ENCODE measurements around the gene KIAA1671. TPM values are rescaled to one million over a fixed set of nuclear protein-coding genes. Genes with fewer than 3 reads are reported as not detected.
"Not testable (repeated sequence)": the region's sequence is repeated elsewhere in the genome, so short reads cannot be mapped to it uniquely, and the experiment has no call there.

Gene KIAA1671
- 7.5 and 10.2 TPM in 2 replicates for total RNA-seq (2014; rRNA removed; shearing (Covaris generic); ENCODE audit: low replicate concordance)

DNA sequence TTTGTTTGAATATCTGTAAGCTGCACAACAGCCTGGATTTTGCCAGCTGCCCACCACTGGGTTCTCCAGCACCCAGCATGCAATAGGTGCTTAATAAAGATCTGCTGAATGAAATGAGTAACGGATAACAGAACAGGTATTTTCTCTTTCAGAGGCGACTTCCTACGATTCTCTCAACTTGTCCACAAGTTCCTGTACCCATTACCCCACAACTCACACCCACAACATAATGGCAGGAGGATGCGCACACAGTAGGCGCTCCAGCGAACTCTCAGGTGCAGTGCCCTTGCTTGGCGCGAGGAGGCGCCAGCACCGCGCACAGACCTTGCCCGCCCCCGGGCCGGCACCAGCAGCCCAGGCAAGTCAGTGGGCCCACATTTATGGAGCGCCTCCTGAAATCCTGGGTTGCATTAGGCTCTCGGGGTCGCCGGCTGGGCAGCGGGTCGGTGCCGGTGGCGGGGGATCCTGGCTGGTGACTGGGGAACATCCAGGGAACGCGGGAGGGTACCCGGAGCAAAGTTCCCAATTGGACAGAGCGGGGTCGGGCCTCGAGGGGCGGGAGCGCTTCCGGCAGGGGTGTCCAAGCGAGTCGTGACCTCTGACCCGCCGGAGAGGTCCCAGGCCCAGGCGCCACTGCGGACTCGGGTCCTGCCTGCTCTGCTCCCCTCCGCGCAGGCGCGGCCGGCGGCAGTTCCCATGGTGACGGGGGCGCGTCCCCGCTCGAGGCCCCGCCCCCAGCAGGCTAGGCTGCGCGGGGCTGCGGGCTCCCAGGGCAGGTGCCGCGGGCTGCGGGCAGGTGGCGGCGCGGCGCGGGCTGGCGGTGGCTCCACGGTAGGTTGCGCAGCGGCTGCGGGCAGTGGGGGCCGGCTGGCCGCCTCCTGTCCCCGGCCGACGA, at the start of gene KIAA1671:
Gene KIAA1671, plus strand, starts transcription at position 775 of the 895 bp plus-strand sequence. CDS start 75,284 bp downstream, outside the sequence.
- Histone ChIP-seq H3K27me3 (no peaks in the 10 kb centered on the region), H3K4me3 (peak within 1 kb of the TSS; percentile 83), H3K9me3 (no peaks in the 10 kb centered on the region), H3K36me3 (peaks cover 6% of the 10 kb centered on the region; the same call in 1 of the 2 replicates)
- DNase-seq: peak; percentile 88

DNA sequence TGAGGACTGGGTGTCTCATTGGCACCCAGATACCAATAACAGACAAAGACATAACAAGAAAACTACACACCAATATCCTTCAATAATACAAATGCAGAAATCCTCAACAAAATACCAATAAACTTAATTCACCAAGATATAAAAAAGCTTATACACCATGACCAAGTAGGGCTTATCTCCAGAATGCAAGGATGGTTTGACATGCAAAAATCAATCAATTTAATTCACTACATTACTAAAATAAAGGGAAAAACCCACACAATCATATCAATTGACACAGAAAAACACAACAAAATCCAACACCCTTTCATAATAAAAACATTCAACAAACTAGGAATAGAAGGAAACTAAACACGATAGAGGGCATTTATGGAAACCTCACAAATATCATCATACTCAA, 46.6 kb upstream of the KIAA1671 start:
- no peak for DNase-seq
- H3K27me3 ChIP-seq: no peaks in the 10 kb centered on the region; the same call in 1 of the 2 replicates
- H3K9me3 ChIP-seq: peaks cover 9% of the 10 kb centered on the region
- H3K36me3 ChIP-seq: no peaks in the 10 kb centered on the region
- no peak overlapping the region for H3K4me3 ChIP-seq

DNA sequence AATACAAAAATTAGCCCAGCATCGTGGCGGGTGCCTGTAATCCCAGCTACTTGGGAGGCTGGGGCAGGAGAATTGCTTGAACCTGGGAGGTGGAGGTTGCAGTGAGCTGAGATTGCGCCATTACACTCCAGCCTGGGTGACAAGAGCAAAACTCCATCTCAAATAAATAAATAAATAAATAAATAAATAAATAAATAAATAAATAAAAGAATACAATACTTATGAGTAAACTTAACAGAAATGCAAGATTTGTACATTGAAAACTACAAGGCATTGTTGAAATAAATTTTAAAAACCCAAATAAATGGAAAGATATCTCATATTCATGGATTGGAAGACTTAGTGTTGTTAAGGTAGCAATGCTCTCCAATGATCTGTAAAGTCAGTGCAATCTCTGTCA, 45.4 kb upstream of the KIAA1671 start:
- not testable (repeated sequence) for H3K36me3 ChIP-seq, H3K27me3 ChIP-seq, H3K4me3 ChIP-seq, H3K9me3 ChIP-seq, DNase-seq

DNA sequence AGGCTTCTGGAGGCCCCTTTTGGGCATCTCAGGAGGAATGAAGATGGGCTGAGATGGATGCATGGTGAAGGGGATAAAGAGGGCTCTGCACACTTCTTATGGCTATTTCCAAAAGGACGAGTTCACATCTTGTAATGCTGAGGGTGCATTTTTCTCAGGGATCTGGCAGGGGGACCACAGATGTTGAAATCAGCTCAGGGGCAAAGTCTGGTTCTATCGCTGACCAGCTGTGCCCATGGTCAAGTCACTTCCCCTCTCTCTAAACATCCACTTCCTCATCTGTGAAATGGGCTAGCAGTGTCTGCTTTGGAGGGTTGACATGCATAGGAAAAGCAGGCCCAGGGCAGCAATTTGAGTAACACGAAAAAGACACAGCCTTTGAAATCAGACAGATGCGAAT, 32.5 kb upstream of the KIAA1671 start:
- no peak for DNase-seq
- Histone ChIP-seq H3K9me3 (no peaks in the 10 kb centered on the region), H3K4me3 (no peak overlapping the region), H3K36me3 (no peaks in the 10 kb centered on the region), H3K27me3 (no peaks in the 10 kb centered on the region)

DNA sequence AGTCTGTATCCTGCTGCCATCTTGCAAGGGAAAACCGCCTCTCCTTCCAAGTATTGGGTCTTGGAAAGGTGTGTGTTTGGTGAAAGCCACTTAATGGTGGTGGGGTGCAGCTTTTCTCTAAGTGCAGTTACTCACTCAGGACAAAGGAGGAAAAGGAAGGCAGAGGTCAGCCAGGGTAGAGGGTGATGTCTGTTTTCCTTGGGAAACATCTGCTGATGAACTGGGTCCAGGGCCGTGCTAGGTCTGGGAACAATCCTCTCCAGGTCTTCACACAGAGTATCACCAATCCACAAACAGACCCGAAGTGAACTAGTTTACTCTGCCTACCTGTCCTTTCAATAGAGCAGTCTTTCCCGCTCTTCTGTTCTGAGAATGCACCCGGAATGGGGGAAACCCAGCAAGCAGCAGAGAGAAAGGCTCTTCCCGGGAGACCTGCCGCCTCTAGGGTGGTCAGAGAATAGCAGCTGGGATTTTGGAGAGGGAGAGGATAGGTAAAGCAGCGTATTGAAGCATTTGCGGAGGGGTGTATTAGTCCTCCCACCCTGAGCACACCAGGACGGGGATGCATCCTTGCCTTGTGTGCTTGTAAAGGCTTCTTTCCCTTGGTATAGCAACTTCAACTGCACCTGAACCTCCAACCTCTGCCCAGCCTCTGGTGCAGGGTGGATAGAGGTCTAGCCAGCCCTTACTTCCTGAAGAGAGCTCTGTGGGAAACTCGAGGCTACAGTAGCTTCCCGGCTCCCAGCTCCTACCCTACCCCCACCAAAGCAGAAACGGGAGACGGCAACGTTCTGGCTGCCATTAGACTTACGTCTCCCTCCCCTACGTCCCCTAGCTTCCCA, 26.7 kb upstream of the KIAA1671 start:
- Histone ChIP-seq H3K9me3 (no peaks in the 10 kb centered on the region; the same call in 1 of the 2 replicates), H3K4me3 (no peak overlapping the region), H3K36me3 (no peaks in the 10 kb centered on the region), H3K27me3 (no peaks in the 10 kb centered on the region)
- DNase-seq: no peak

DNA sequence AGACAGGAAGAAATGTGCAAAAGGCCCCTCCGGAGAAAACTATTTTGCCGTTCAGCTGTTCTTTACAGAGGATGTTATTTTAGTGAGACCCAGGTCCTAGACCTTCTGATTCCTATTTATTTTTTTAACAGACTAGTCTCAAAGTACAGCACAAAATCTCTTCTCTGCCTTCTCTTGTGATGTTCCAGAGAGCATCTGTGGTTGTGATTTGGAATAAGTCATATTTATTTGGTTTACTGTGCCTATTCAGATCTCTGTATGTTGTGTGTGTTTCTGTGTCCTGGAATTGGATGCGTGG, 26.1 kb upstream of the KIAA1671 start:
- H3K27me3 ChIP-seq: no peaks in the 10 kb centered on the region; the same call in 1 of the 2 replicates
- H3K4me3 ChIP-seq: no peak overlapping the region
- no peak for DNase-seq
- no peaks in the 10 kb centered on the region for H3K36me3 ChIP-seq
- no peaks in the 10 kb centered on the region; the same call in 1 of the 2 replicates for H3K9me3 ChIP-seq

DNA sequence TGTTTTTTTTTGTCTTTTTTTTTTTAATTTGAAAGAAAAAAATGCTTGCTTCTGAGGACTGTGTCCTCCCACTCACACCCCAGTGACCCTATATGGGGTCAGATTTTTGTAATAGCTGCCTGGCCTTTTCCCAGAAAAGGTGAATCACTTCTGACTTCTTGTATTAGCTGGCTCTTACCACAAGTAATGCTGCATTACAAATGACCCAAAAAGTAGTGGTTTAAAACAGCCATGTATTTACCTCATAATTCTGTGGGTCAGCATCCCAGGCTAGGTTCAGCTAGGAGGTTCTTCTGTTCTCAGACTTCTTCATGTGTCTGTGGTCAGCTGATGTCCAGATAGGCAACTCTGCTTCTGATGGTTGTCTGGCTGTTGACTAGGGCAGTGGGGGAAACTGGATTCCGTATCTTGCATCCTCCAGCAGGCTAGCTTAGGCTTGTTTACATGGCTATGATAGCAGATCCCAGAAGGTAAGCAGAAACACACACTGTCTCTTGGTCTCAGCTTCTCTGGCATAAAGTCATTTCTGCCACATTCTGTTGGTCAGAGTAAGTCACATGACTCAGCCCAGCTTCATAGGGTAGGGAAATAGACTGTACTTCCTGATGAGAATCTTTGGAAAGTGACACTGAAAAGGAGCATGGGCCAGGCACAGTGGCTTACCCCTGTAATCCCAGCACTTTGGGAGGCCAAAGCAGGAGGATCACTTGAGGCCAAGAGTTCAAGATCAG, 25.5 kb upstream of the KIAA1671 start:
- peak; percentile 43 for DNase-seq
- Histone ChIP-seq H3K9me3 (no peaks in the 10 kb centered on the region; the same call in 1 of the 2 replicates), H3K27me3 (no peaks in the 10 kb centered on the region; the same call in 1 of the 2 replicates), H3K36me3 (no peaks in the 10 kb centered on the region), H3K4me3 (no peak overlapping the region)

DNA sequence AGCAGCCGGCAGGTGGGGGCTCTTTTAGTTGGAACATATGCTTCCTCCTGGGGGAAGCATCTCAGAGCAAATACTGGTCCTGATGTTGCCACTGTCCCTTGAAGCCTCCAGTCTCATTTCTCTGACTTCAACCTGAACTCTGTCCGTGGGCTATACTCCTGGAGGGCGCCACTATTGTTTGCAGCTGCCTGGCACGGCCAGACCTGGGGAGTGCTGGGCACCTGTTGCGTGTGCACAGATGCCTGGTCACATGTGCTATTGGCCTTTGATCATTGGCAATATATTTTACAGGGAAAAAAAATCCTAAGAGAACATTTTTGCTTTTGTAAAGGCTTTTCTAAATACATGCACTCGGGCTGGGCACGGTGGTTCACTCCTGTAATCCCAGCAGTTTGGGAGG, 24.2 kb upstream of the KIAA1671 start:
- Histone ChIP-seq H3K36me3 (no peaks in the 10 kb centered on the region), H3K9me3 (no peaks in the 10 kb centered on the region; the same call in 1 of the 2 replicates), H3K27me3 (no peaks in the 10 kb centered on the region; the same call in 1 of the 2 replicates), H3K4me3 (no peak overlapping the region)
- no peak for DNase-seq

DNA sequence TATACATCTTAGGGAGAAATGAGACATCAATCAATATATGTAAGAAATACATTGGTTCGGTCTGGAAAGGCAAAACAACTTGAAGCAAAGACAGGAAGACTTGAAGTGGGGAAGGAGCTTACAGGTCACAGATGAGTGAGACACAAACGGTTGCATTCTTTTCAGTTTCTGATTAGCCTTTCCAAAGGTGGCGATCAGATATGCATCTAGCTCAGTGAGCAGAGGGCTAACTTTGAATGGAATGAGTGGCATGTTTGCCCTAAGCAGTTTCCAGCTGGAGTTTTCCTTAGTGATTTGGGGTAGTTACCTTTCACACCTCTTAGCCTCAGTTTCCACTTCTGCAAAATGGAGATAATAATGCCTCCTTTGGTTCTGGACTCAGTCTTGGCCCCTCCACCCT, 21.8 kb upstream of the KIAA1671 start:
- no peaks in the 10 kb centered on the region for H3K36me3 ChIP-seq
- DNase-seq: no peak
- H3K9me3 ChIP-seq: no peaks in the 10 kb centered on the region; the same call in 1 of the 2 replicates
- peaks cover 7% of the 10 kb centered on the region; the same call in 1 of the 2 replicates for H3K27me3 ChIP-seq
- no peak overlapping the region for H3K4me3 ChIP-seq

DNA sequence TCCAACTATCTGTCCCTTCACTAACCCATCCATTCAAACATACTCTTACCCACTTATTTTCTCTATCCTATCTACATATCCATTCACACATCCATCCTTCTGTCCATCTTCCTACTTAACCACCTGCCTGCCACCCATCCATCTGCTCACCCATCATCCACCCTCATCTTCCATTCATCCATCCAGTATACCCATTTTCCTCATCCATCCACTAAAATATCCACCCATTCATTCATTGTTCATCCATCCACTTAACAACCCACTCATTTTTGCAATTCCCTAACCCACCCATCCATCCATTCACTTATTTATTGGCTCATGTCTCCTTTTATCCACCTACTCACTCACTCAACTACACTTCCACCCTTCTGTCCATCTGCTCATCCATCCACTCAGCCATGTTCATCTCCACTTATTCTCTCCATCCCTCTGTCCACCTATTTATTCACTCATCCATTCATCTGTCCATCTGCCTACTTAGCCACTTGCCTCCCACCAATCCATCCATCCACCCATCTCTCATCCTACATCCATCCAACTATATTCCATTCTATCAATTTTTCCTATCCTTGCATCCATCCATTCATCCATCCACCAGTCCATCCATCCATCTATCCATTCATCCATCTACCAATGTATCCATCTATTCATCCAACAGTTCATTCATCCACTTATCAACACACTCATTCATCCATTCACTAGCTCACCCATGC, 16.6 kb upstream of the KIAA1671 start:
- Histone ChIP-seq H3K27me3 (peaks cover 7% of the 10 kb centered on the region; the same call in 1 of the 2 replicates), H3K36me3 (no peaks in the 10 kb centered on the region), H3K9me3 (no peaks in the 10 kb centered on the region), H3K4me3 (no peak overlapping the region)
- DNase-seq: no peak

DNA sequence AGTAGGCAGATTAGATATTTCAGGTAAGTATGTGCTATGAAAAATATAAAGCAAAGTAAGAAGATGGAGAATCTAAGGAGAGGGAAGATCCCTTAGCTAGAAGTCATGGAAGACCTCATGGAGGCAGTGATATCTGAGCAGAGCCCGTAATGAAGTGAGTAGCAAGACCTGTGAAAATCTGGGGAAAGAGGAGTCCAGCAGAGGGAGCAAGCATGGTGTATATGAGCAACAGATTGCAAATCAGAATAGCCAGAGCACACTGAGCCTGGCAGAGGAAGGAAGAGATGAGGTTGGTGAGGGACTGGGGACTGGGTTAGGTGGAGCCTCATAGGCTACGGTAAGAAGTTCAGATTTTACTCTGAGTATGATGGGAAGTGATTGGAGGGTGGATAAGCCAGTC, 15.4 kb upstream of the KIAA1671 start:
- no peak for DNase-seq
- Histone ChIP-seq H3K4me3 (no peak overlapping the region), H3K9me3 (no peaks in the 10 kb centered on the region), H3K27me3 (peaks cover 7% of the 10 kb centered on the region; the same call in 1 of the 2 replicates), H3K36me3 (no peaks in the 10 kb centered on the region)

DNA sequence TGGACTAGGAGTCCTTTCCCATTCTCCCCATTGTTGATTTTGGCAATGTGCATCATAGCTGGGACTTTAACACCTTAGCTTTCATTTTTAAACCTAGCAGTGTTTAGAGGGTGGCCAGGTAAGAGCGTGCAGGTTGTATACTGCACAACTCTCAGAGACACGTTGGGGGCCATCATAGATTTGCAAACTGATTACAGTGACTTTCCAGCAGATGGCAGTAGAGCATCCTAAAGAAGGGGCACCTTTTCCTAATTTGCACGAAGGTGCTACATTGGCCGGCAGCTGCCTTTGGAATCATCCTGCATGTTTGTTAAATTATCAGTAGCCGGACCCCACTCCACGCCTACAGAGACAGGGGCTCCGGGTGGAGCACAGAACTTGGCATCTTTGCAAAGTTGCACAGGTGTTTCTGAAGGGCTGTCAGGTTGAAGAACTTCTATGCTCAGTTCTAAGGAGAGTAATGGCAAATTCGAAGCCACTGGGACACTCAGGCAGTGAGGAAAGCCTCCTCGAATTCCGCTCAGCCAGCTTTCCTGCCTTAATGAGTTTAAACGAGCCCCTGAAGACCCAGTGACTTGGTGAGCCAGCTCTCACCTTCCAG, 13.7 kb upstream of the KIAA1671 start:
- H3K27me3 ChIP-seq: peaks cover 7% of the 10 kb centered on the region; the same call in 1 of the 2 replicates
- H3K9me3 ChIP-seq: no peaks in the 10 kb centered on the region
- no peak overlapping the region for H3K4me3 ChIP-seq
- no peak for DNase-seq
- no peaks in the 10 kb centered on the region for H3K36me3 ChIP-seq

DNA sequence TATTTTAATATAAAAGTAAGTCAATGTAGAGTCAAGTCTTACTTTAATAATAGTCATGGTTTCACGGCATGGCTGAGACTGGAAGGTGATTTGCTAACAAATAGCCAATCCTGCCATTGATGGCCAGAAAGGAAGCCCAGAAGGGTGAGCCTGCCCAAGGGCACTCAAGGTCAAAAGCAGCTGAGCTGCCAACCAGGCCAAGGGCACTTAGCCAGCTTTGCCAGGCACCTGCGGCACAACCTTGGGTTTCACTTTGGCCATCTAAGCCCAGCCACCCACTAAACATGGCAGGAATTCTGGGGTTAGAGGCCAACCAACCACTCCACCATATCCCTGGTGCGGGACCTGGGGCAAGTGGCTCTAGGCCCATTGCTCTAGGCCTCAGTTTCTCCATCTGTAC, 10.2 kb upstream of the KIAA1671 start:
- Histone ChIP-seq H3K9me3 (no peaks in the 10 kb centered on the region), H3K36me3 (no peaks in the 10 kb centered on the region), H3K27me3 (no peaks in the 10 kb centered on the region), H3K4me3 (no peak overlapping the region)
- no peak for DNase-seq

DNA sequence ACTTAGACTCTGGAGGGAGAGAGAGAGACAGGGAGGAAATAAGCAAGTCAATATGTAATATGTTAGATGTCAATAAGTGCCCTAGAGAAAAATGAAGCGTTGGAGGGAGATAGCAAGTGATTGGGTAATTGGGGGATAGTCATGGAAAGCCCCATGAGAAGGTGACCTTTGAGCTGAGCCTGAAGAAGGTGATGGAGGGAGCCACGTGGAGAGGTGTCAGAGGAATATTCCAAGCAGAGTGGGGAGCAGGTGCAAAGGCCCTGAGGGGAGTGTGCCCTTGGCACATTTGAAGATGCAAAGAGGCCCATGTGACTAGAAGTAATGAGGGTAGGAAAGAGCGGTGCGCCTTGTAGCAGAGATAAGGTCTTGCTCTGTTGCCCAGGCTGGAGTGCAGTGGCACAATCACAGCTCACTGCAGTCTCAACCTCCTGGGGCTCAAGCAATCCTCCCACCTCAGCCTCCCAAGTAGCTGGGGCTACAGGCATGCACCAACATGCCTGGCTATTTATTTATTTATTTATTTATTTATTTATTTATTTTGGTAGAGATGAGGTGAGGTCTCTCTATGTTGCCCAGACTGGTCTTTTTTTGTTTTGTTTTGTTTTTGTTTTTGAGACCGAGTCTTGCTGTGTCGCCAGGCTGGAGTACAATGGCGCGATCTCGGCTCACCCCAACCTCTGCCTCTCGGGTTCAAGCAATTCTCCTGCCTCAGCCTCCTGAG, 8.1 kb upstream of the KIAA1671 start:
- no peaks in the 10 kb centered on the region for H3K9me3 ChIP-seq
- no peak overlapping the region for H3K4me3 ChIP-seq
- no peaks in the 10 kb centered on the region for H3K27me3 ChIP-seq
- H3K36me3 ChIP-seq: no peaks in the 10 kb centered on the region
- no peak for DNase-seq

DNA sequence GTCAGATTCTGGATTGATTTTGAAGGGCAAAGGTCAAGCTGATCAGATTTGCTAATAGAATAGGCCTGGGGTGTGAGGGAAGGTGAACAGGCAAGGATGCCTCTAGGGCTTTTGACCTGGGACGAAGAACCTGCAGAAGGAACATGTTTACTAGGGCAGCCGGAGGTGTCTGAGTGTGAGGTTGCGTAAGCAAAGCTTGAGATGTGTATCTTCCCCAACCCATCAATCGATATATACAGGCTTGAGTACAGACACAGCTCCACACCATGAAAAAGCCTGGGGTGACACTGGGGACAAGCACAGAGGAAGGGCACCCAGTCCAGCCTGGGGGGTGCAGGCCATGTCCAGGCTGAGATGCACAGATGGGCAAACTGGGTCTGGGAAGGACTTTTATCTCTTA, 7.1 kb upstream of the KIAA1671 start:
- H3K27me3 ChIP-seq: no peaks in the 10 kb centered on the region
- no peaks in the 10 kb centered on the region for H3K9me3 ChIP-seq
- no peaks in the 10 kb centered on the region for H3K36me3 ChIP-seq
- no peak overlapping the region for H3K4me3 ChIP-seq
- no peak for DNase-seq
